SU-DHL-6 (cell line): Measurements from ENCODE around the gene TSPO.

Experiments used
- H2AFZ ChIP-seq: fragments of 200-600 bp; sonication (generic); 2 replicates; pipeline ENCODE4 v1.6.1; 2014; ENCODE audit warnings: low read depth, mild to moderate bottlenecking, moderate library complexity, mixed read lengths, antibody characterized with exemption, low read length; ENCODE audit not compliant: severe bottlenecking
- H3F3A ChIP-seq: fragments of 200-600 bp; shearing (Covaris generic); 2 replicates; pipeline ENCODE4 v1.6.0; 2016; ENCODE audit warnings: antibody characterized with exemption, mild to moderate bottlenecking; ENCODE audit not compliant: insufficient read depth
- H3K27ac ChIP-seq: fragments of 200-600 bp; sonication (generic); 2 replicates; pipeline ENCODE4 v1.5.1; 2016; ENCODE audit warnings: low read depth, mild to moderate bottlenecking, low read length, moderate library complexity, mixed read lengths
- H3K27me3 ChIP-seq: fragments of 200-600 bp; sonication (generic), shearing (Covaris generic); 2 replicates; pipeline ENCODE4 v1.6.0; 2014; ENCODE audit warnings: mild to moderate bottlenecking, low read length
- H3K36me3 ChIP-seq: fragments of 200-600 bp; sonication (generic); 2 replicates; pipeline ENCODE4 v1.6.1; 2014; ENCODE audit warnings: mild to moderate bottlenecking, low read length, mixed read lengths
- H3K4me2 ChIP-seq: fragments of 300-600, 200-600 bp; shearing (Covaris generic), sonication (generic); 2 replicates; pipeline ENCODE4 v1.6.0; 2014; ENCODE audit warnings: low read length, low read depth, mild to moderate bottlenecking; ENCODE audit not compliant: poor library complexity, severe bottlenecking
- H3K4me3 ChIP-seq: fragments of 200-600 bp; sonication (generic); 2 replicates; pipeline ENCODE4 v1.5.1; 2014; ENCODE audit warnings: antibody characterized with exemption, low read length, mild to moderate bottlenecking, mixed read lengths; ENCODE audit not compliant: insufficient read depth, poor library complexity, severe bottlenecking
- H3K79me2 ChIP-seq: fragments of 200-600 bp; sonication (generic); 2 replicates; pipeline ENCODE4 v1.6.1; 2014; ENCODE audit warnings: mild to moderate bottlenecking, low read length, moderate library complexity; ENCODE audit not compliant: insufficient read depth
- H3K9ac ChIP-seq: fragments of 200-600 bp; sonication (generic); 2 replicates; pipeline ENCODE4 v1.7.0; 2014; ENCODE audit warnings: mild to moderate bottlenecking, low read length
- H3K9me2 ChIP-seq: fragments of 200-600 bp; sonication (generic); replicated peaks from 2 replicates; pipeline ENCODE4 v1.6.1; 2014; ENCODE audit warnings: low read length; ENCODE audit not compliant: insufficient read depth
- H3K9me3 ChIP-seq: fragments of 200-600 bp; sonication (generic); 2 replicates; pipeline ENCODE4 v1.6.1; 2014; ENCODE audit warnings: low read length, mixed read lengths; ENCODE audit not compliant: insufficient read depth
- H4K20me1 ChIP-seq: fragments of 200-600 bp; sonication (generic); 2 replicates; pipeline ENCODE4 v1.6.1; 2014; ENCODE audit warnings: low read depth, mild to moderate bottlenecking, antibody characterized with exemption, low read length, moderate library complexity, mixed read lengths
- CTCF ChIP-seq: fragments of 200-600 bp; sonication (generic); IDR thresholded peaks from one replicate; pipeline ENCODE4 v1.5.1; 2017; ENCODE audit warnings: antibody characterized with exemption, mild to moderate bottlenecking, low read length, moderate library complexity; ENCODE audit not compliant: insufficient read depth, poor library complexity, severe bottlenecking
- EZH2phosphoT487 ChIP-seq: fragments of 200-600 bp; sonication (generic), shearing (Covaris generic); conservative IDR thresholded peaks from 2 replicates; pipeline ENCODE4 v1.6.1; 2018; ENCODE audit warnings: mild to moderate bottlenecking, antibody characterized with exemption, low read length, moderate library complexity, mixed read lengths

TSPO gene

GRCh38 chr22:43133401-43133800 lies 18.0 kb upstream of the TSPO start:
- Histone ChIP-seq H3K9me2 (no peaks in the 10 kb centered on the region), H3K4me2 (no peak overlapping the region), H3F3A (no peaks in the 10 kb centered on the region), H3K9me3 (no peaks in the 10 kb centered on the region), H3K9ac (no peak overlapping the region), H3K79me2 (no peaks in the 10 kb centered on the region), H3K4me3 (no peak overlapping the region), H3K27me3 (no peaks in the 10 kb centered on the region), H3K36me3 (no peaks in the 10 kb centered on the region), H2AFZ (no peak overlapping the region), H4K20me1 (no peaks in the 10 kb centered on the region), H3K27ac (no peak overlapping the region)
- TF ChIP-seq CTCF (no peak), EZH2phosphoT487 (no peak)

- Histone ChIP-seq H3K36me3 (no peaks in the 10 kb centered on the region), H3K9me3 (no peaks in the 10 kb centered on the region), H3F3A (no peaks in the 10 kb centered on the region), H3K79me2 (no peaks in the 10 kb centered on the region), H3K9me2 (no peaks in the 10 kb centered on the region), H2AFZ (no peak overlapping the region), H3K27ac (no peak overlapping the region), H3K4me2 (no peak overlapping the region), H3K9ac (no peak overlapping the region), H4K20me1 (no peaks in the 10 kb centered on the region), H3K4me3 (no peak overlapping the region), H3K27me3 (no peaks in the 10 kb centered on the region)
- TF ChIP-seq EZH2phosphoT487 (no peak), CTCF (no peak)
Measured at GRCh38 chr22:43134553-43134952, 16.8 kb upstream of the TSPO start.

- no peaks in the 10 kb centered on the region for H3K27me3 ChIP-seq
- no peaks in the 10 kb centered on the region for H3F3A ChIP-seq
- H3K4me2 ChIP-seq = no peak overlapping the region
- H3K27ac ChIP-seq = no peak overlapping the region
- no peak overlapping the region for H3K9ac ChIP-seq
- no peaks in the 10 kb centered on the region for H3K36me3 ChIP-seq
- TF ChIP-seq EZH2phosphoT487 = no peak
- no peak for TF ChIP-seq CTCF
- no peaks in the 10 kb centered on the region for H3K79me2 ChIP-seq
- no peaks in the 10 kb centered on the region for H3K9me2 ChIP-seq
- no peaks in the 10 kb centered on the region for H3K9me3 ChIP-seq
- no peak overlapping the region for H3K4me3 ChIP-seq
- H2AFZ ChIP-seq = no peak overlapping the region
- H4K20me1 ChIP-seq = no peaks in the 10 kb centered on the region
Measured at GRCh38 chr22:43135565-43135964, 15.8 kb upstream of the TSPO start.

GRCh38 chr22:43136255-43136654 lies 15.1 kb upstream of the TSPO start:
- Histone ChIP-seq H3K4me2 (no peak overlapping the region), H3K9me2 (no peaks in the 10 kb centered on the region), H3F3A (no peaks in the 10 kb centered on the region), H3K79me2 (no peaks in the 10 kb centered on the region), H4K20me1 (no peaks in the 10 kb centered on the region), H3K27ac (no peak overlapping the region), H2AFZ (no peak overlapping the region), H3K36me3 (no peaks in the 10 kb centered on the region), H3K9me3 (no peaks in the 10 kb centered on the region), H3K4me3 (no peak overlapping the region), H3K27me3 (no peaks in the 10 kb centered on the region), H3K9ac (no peak overlapping the region)
- TF ChIP-seq EZH2phosphoT487 (no peak), CTCF (peak; percentile 82)
